Common myeloid progenitor, CD34-positive (primary cell): ENCODE data around the gene TFDP2.
A peak's percentile ranks its signal among the peaks of the same experiment; 100 is the strongest.
"Not testable (repeated sequence)": the region's sequence is repeated elsewhere in the genome, so short reads cannot be mapped to it uniquely, and the experiment has no call there.

Source experiments
- CTCF ChIA-PET: fragments of 350-600 bp; sonication (Branson Sonifier 250); formaldehyde crosslinking; loops from one replicate; lab custom pipeline; 2021; ENCODE audit warnings: antibody characterized with exemption; lab: Charles Lee
- POLR2A ChIA-PET: fragments of 350-600 bp; sonication (Branson Sonifier 250); formaldehyde crosslinking; loops from one replicate; lab custom pipeline; 2021; ENCODE audit warnings: antibody characterized with exemption; lab: Charles Lee
- DNase-seq, 3 donors: peaks; one replicate each; pipeline versions ENCODE4 v3.0.0 to v3.0.0-alpha.2; 2013
- H3K27ac ChIP-seq, 2 experiments: 1 replicate in 1 of 2; 2 replicates in 1 of 2; pipeline ENCODE4 v1.7.0; 2013; ENCODE audit warnings: inconsistent platforms in 2 of 2, low read length in 2 of 2, mild to moderate bottlenecking in 2 of 2, low read depth in 1 of 2, moderate library complexity in 1 of 2; ENCODE audit not compliant: severe bottlenecking in 2 of 2, insufficient read depth in 1 of 2, poor library complexity in 1 of 2
- H3K27me3 ChIP-seq, 5 experiments: replicated peaks in 2 of 5; 1 replicate in 3 of 5; 2 replicates in 2 of 5; pipeline versions ENCODE4 v1.6.1 to v1.7.0; 2013; ENCODE audit warnings: low read length in 4 of 5, mild to moderate bottlenecking in 2 of 5, moderate library complexity in 2 of 5, inconsistent platforms in 1 of 5; ENCODE audit not compliant: insufficient read depth in 5 of 5, control insufficient read depth in 4 of 5
- H3K36me3 ChIP-seq, 4 experiments: 1 replicate in 2 of 4; 2 replicates in 2 of 4; pipeline versions ENCODE4 v1.6.1 to v1.7.0; 2013; ENCODE audit warnings: low read length in 3 of 4, control low read depth in 1 of 4, mild to moderate bottlenecking in 1 of 4; ENCODE audit not compliant: control insufficient read depth in 4 of 4, insufficient read depth in 4 of 4
- H3K4me1 ChIP-seq, 4 experiments: 1 replicate in 3 of 4; 2 replicates in 1 of 4; pipeline versions ENCODE4 v1.6.1 to v1.7.1; 2013; ENCODE audit warnings: low read length in 3 of 4, mild to moderate bottlenecking in 3 of 4, control low read depth in 1 of 4, inconsistent platforms in 1 of 4, moderate library complexity in 1 of 4; ENCODE audit not compliant: control insufficient read depth in 4 of 4, insufficient read depth in 4 of 4; ENCODE audit errors: control extremely low read depth in 1 of 4
- H3K4me3 ChIP-seq, 7 experiments: 1 replicate in 4 of 7; 2 replicates in 3 of 7; pipeline versions ENCODE4 v1.5.1 to v1.7.0; 2013; ENCODE audit warnings: mild to moderate bottlenecking in 7 of 7, low read length in 6 of 7, moderate library complexity in 6 of 7, inconsistent platforms in 2 of 7, low read depth in 2 of 7, control low read depth in 1 of 7; ENCODE audit not compliant: insufficient read depth in 4 of 7, control insufficient read depth in 1 of 7; ENCODE audit errors: extremely low read depth in 1 of 7
- H3K9me3 ChIP-seq, 5 experiments: 1 replicate in 4 of 5; 2 replicates in 1 of 5; pipeline versions ENCODE4 v1.6.1 to v1.7.1; 2013; ENCODE audit warnings: low read length in 4 of 5, mild to moderate bottlenecking in 2 of 5, inconsistent platforms in 1 of 5, low read depth in 1 of 5, moderate library complexity in 1 of 5; ENCODE audit not compliant: control insufficient read depth in 4 of 5, insufficient read depth in 2 of 5; ENCODE audit errors: control extremely low read depth in 1 of 5
- WGBS: methylation state at CpG from one replicate; pipeline ENCODE4 v1.1.5; 2013; ENCODE audit not compliant: insufficient coverage; 5-methylcytosine and 5-hydroxymethylcytosine counted together

The TFDP2 gene

DNA sequence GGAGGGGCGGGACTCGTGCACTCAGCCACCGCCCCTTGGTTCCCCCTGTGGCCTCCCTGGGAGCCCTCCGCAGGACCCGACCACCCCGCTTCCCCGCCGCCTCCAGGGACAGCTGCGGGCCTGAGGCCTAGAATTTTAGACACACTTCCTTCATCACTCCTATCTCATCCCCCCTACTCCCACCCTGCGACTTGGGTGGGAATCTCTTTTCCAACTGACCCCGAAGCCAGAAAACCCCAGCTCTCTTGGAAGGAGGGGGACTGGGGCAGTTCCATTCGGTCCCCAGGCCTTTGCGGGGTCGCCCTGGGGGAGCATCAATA lies 289 bp upstream of the TFDP2 start:
- H3K36me3 ChIP-seq = peaks cover 0 to 2% (median 0%) of the 10 kb centered on the region in 4 experiments
- H3K27ac ChIP-seq = peak overlapping the region in 1 of 2 experiments; percentile 86
- H3K27me3 ChIP-seq = no peaks in the 10 kb centered on the region
- H3K9me3 ChIP-seq = no peaks in the 10 kb centered on the region
- WGBS = 11% methylated on average over 12 of the region's 14 CpGs
- ChIA-PET CTCF (interaction anchor here (1.0 to 1.8 kb wide), 4 partner anchors 11 to 127 kb away, joined by 3 to 6 read pairs (median 4); no protein-coding TSS in a partner anchor), POLR2A (no interaction called here)
- no peak for DNase-seq
- H3K4me3 ChIP-seq = peak overlapping the region; percentile 71 to 91 (median 78)
- peaks cover 10 to 21% (median 15%) of the 10 kb centered on the region in 4 experiments for H3K4me1 ChIP-seq

DNA sequence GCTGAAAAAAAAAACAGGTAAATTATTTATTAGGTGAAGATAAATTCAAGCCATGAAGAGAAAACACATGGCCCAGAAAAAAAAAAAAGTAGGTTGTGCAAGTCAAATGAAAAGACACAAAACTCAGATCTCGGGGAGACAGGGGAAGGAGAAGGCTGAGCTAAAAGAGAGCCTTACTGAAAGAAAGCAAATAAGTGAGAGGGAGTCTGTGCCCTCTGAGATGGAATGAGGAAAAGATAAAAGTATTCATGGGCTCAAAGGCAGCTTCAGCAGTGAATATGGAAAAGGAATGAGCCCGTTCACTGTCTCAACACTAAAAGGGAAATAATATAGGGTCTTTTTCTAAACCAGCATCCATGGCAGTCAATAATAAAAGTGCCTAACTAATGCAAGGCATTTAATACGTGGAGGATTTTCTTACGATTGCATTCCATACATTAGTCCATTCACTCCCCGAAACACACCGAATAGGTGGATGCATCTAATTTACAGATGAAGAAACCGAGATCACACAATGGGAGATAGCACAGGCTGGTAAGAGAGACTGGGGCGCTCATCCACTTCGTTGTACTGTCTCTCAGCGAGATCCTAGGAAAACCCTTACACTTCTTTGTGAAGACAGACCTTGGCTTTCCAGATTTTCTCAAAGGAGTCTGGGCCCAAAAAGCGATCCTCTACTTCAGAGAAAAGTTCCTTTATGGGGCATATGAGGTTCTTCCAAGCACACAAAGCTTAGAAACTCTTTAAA lies 1.1 kb downstream of the TFDP2 start:
- Histone ChIP-seq H3K4me3 (peak overlapping the region; percentile 71 to 91 (median 78)), H3K27me3 (no peaks in the 10 kb centered on the region), H3K9me3 (no peaks in the 10 kb centered on the region), H3K4me1 (peaks cover 10 to 21% (median 15%) of the 10 kb centered on the region in 4 experiments), H3K27ac (peak overlapping the region; percentile 58 to 86), H3K36me3 (peaks cover 0 to 2% (median 0%) of the 10 kb centered on the region in 4 experiments)
- ChIA-PET POLR2A (no interaction called here), CTCF (interaction anchor here (0.7 to 1.4 kb wide), 6 partner anchors 24 to 138 kb away, joined by 3 to 5 read pairs (median 3); no protein-coding TSS in a partner anchor)
- 34% methylated on average over 9 of the region's 11 CpGs for WGBS
- no peak for DNase-seq

DNA sequence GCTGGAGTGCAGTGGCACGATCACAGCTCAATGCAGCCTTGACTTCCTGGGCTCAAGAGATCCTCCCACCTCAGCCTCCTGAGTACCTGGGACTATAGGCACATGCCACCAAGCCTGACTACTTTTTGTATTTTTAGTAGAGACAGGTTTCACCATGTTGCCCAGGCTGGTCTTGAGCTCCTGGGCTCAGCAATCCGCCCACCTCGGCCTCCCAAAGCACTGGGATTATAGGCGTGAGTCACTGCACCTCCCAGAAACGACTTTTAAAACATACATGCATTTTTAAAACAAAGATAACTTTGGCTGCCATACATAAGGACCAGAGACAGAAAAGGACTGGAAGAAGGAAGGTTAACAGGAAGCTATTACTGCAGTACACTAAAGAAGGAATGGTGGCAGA lies 4.8 kb downstream of the TFDP2 start:
- H3K27me3 ChIP-seq, DNase-seq, H3K9me3 ChIP-seq, H3K27ac ChIP-seq, H3K4me3 ChIP-seq, POLR2A ChIA-PET: not testable (repeated sequence)
- CTCF ChIA-PET = interaction anchor here (0.7 kb wide), 1 partner anchor 17 kb away, joined by 3 read pairs; no protein-coding TSS in a partner anchor
- Histone ChIP-seq H3K4me1 (peaks cover 10 to 18% (median 14%) of the 10 kb centered on the region in 4 experiments), H3K36me3 (peaks cover 0 to 10% (median 2%) of the 10 kb centered on the region in 4 experiments)
- WGBS = 100% methylated on average over 1 of the region's 5 CpGs

DNA sequence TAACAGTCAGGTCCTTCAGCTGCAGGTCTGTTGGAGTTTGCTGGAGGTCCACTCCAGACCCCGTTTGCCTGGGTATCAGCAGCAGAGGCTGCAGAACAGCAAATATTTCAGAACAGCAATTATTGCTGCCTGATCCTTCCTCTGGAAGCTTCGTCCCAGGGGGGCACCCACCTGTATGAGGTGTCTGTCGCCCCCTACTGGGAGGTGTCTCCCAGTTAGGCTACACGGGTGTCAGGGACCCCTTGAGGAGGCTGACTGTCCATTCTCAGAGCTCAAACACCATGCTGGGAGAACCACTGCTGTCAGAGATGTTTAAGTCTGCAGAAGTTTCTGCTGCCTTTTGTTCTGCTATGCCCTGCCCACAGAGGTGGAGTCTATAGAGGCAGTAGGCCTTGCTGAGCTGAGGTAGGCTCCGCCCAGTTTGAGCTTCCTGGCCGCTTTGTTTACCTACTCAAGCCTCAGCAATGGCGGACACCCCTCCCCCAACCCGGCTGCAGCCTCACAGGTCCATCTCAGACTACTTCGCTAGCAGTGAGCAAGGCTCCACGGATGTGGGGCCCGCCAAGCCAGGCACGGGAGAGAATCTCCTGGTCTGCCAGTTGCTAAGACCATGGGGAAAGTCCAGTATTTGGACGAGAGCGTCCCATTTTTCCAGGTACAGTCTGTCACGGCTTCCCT lies 8.6 kb downstream of the TFDP2 start:
- not testable (repeated sequence) for H3K27ac ChIP-seq, DNase-seq, H3K4me1 ChIP-seq, H3K9me3 ChIP-seq, H3K27me3 ChIP-seq, H3K4me3 ChIP-seq
- ChIA-PET CTCF (interaction anchor here (1.1 to 2.9 kb wide), 3 partner anchors 15 to 119 kb away, joined by 3 to 10 read pairs (median 5); no protein-coding TSS in a partner anchor), POLR2A (interaction anchor here (0.8 kb wide), 1 partner anchor 8 kb away, joined by 3 read pairs; the partner anchor contains the start of gene TFDP2)
- peaks cover 0 to 10% (median under 1%) of the 10 kb centered on the region in 4 experiments for H3K36me3 ChIP-seq
- 97% methylated on average over 15 of the region's 15 CpGs for whole genome bisulfite sequencing

DNA sequence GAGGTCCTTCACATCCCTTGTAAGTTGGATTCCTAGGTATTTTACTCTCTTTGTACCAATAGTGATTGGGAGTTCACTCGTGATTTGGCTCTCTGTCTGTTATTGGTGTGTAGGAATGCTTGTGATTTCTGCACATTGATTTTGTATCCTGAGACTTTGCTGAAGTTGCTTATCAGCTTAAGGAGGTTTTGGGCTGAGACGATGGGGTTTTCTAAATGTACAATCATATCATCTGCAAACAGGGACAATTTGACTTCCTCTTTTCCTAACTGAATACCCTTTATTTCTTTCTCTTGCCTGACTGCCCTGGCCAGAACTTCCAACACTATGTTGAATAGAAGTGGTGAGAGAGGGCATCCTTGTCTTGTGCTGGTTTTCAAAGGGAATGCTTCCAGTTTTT lies 12.3 kb downstream of the TFDP2 start:
- WGBS = no CpG with 5 or more reads among the region's 2 CpGs
- POLR2A ChIA-PET, H3K27me3 ChIP-seq, H3K4me3 ChIP-seq, H3K9me3 ChIP-seq, DNase-seq, H3K4me1 ChIP-seq, H3K27ac ChIP-seq: not testable (repeated sequence)
- CTCF ChIA-PET = interaction anchor here (0.6 kb wide), 1 partner anchor 224 kb away, joined by 3 read pairs; no protein-coding TSS in a partner anchor
- peaks cover 0 to 10% (median 2%) of the 10 kb centered on the region in 4 experiments for H3K36me3 ChIP-seq

DNA sequence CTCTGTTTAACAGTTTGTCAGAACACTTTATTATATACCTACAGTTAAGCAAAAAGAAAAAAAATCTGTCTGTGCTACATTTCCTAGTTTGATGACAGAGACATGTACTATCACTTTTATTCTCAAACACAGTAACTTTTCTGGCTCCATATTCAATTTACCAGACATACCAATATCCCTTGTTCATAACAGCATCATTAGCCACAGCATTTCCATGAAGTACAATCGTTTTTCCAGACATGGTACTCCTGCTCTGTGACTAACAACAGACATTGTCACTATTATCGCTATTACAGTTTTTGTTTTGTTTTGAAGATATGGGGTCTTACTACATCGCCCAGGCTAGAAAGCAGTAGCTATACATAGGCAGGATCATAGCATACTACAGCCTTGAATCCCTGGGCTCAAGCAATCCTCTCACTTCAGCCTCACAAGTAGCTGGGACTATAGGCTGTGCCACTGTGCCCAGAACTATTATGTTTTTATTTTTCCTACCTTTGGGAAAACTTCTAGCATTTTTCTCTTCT lies 14.5 kb downstream of the TFDP2 start:
- WGBS = 100% methylated on average over 1 of the region's 3 CpGs
- no peak overlapping the region for H3K4me3 ChIP-seq
- no peak overlapping the region for H3K27ac ChIP-seq
- H3K9me3 ChIP-seq = no peaks in the 10 kb centered on the region
- H3K36me3 ChIP-seq = peaks cover 0 to 2% (median 0%) of the 10 kb centered on the region in 4 experiments
- H3K4me1 ChIP-seq = no peaks in the 10 kb centered on the region
- H3K27me3 ChIP-seq = no peaks in the 10 kb centered on the region
- POLR2A ChIA-PET = no interaction called here
- no peak for DNase-seq
- CTCF ChIA-PET = no interaction called here
